HG02870 (cell line): ENCODE measurements around the gene SLIT1.

Experiments
- ATAC-seq: cut with Tn5 transposase; IDR thresholded peaks from one replicate; pipeline ENCODE4 v1.9.1; 2021; ENCODE audit warnings: mild to moderate bottlenecking, moderate library complexity; ENCODE audit not compliant: unreplicated experiment

The SLIT1 gene

GRCh38 chr10:97029271-97029670 lies 156.5 kb downstream of the SLIT1 start:
- no peak for ATAC-seq

- ATAC-seq, result no peak
These were observed 157.0 kb downstream of the SLIT1 start for GRCh38 chr10:97028832-97029178.

- no peak for ATAC-seq
These were observed 157.5 kb downstream of the SLIT1 start for GRCh38 chr10:97028126-97028831.

GRCh38 chr10:97025613-97026242 lies 160.0 kb downstream of the SLIT1 start:
- ATAC-seq, result no peak

GRCh38 chr10:97024168-97025073 lies 161.3 kb downstream of the SLIT1 start:
- no peak for ATAC-seq

GRCh38 chr10:97023401-97024167 lies 162.2 kb downstream of the SLIT1 start:
- no peak for ATAC-seq

GRCh38 chr10:97022616-97023015 lies 163.1 kb downstream of the SLIT1 start:
- ATAC-seq, result no peak

GRCh38 chr10:97020452-97021400 lies 165.0 kb downstream of the SLIT1 start:
- ATAC-seq, result no peak

GRCh38 chr10:97019213-97019844 lies 166.4 kb downstream of the SLIT1 start:
- ATAC-seq, result no peak

- no peak for ATAC-seq
These were observed 167.2 kb downstream of the SLIT1 start for GRCh38 chr10:97018251-97019212.

- no peak for ATAC-seq
These were observed 168.3 kb downstream of the SLIT1 start for GRCh38 chr10:97017474-97017903.

GRCh38 chr10:97016728-97017473 lies 168.9 kb downstream of the SLIT1 start:
- ATAC-seq, result peak; percentile 62

- ATAC-seq, result no peak
These were observed 170.5 kb downstream of the SLIT1 start for GRCh38 chr10:97015240-97015639.

GRCh38 chr10:97013983-97014382 lies 171.8 kb downstream of the SLIT1 start:
- ATAC-seq, result no peak

- ATAC-seq, result no peak
These were observed 172.2 kb downstream of the SLIT1 start for GRCh38 chr10:97013568-97013967.

GRCh38 chr10:97012470-97012869 lies 173.3 kb downstream of the SLIT1 start:
- no peak for ATAC-seq

GRCh38 chr10:97011397-97011796 lies 174.4 kb downstream of the SLIT1 start:
- no peak for ATAC-seq
